HepG2 (cell line): ENCODE results near the gene RPLP2. TPM values are rescaled to one million over a fixed set of nuclear protein-coding genes. Genes with fewer than 3 reads are reported as not detected.

Experiments used
- CBX2 ChIP-seq, 2 experiments: fragments of 200-600 bp in 1 of 2; sonication (generic); formaldehyde crosslinking in 1 of 2; IDR thresholded peaks; 2 replicates each; pipeline versions ENCODE4 v1.7.0 to v1.8.1; 2018 to 2022; ENCODE audit warnings: low read depth in 2 of 2, low read length in 1 of 2, mild to moderate bottlenecking in 1 of 2, missing genetic modification reagents in 1 of 2
- FOXA3 ChIP-seq: IDR thresholded peaks from 2 replicates; pipeline ENCODE4 v1.6.1; 2016; ENCODE audit warnings: missing genetic modification reagents, missing compliant biosample characterization
- HMGXB3 ChIP-seq: sonication (generic); formaldehyde crosslinking; IDR thresholded peaks from 2 replicates; pipeline ENCODE4 v1.4.0; 2020; ENCODE audit warnings: missing genetic modification reagents, borderline replicate concordance
- JUNB ChIP-seq: sonication (generic); formaldehyde crosslinking; IDR thresholded peaks from 2 replicates; pipeline ENCODE4 v1.8.0; 2022; ENCODE audit warnings: missing genetic modification reagents, mild to moderate bottlenecking, borderline replicate concordance
- KDM5A ChIP-seq: fragments of 200-600 bp; sonication (generic); IDR thresholded peaks from 2 replicates; pipeline ENCODE4 v1.7.0; 2018; ENCODE audit warnings: antibody characterized with exemption, mild to moderate bottlenecking, low read length, borderline replicate concordance
- KLF16 ChIP-seq, 2 experiments: sonication (generic) in 1 of 2; formaldehyde crosslinking in 1 of 2; IDR thresholded peaks; 2 replicates each; pipeline versions ENCODE4 v1.6.1 to v1.8.0; 2016 to 2023; ENCODE audit warnings: missing genetic modification reagents in 2 of 2, missing compliant biosample characterization in 1 of 2
- MAFK ChIP-seq, 2 experiments: IDR thresholded peaks in 1 of 2; conservative IDR thresholded peaks in 1 of 2; 2 replicates each; pipeline ENCODE4 v1.6.1; 2011; ENCODE audit warnings: improper control_type of control experiment in 2 of 2, low read length in 2 of 2
- MAX ChIP-seq: IDR thresholded peaks from 2 replicates; pipeline ENCODE4 v1.6.1; 2012; ENCODE audit warnings: inconsistent platforms
- NCOR1 ChIP-seq: fragments of 200-600 bp; sonication (generic); IDR thresholded peaks from 2 replicates; pipeline ENCODE4 v1.7.0; 2017; ENCODE audit warnings: antibody characterized with exemption, low read length, borderline replicate concordance
- NFKBIZ ChIP-seq: IDR thresholded peaks from 2 replicates; pipeline ENCODE4 v1.6.1; 2018; ENCODE audit warnings: missing genetic modification reagents, missing compliant biosample characterization
- PPARG ChIP-seq: conservative IDR thresholded peaks from 2 replicates; pipeline ENCODE4 v1.6.1; 2016; ENCODE audit warnings: missing biosample characterization, missing genetic modification reagents
- REST ChIP-seq, 2 experiments: IDR thresholded peaks; 2 replicates each; pipeline ENCODE4 v1.6.1; 2011 to 2012; ENCODE audit warnings: low read length in 2 of 2, borderline replicate concordance in 1 of 2, low read depth in 1 of 2, mild to moderate bottlenecking in 1 of 2, moderate library complexity in 1 of 2
- SPEN ChIP-seq: sonication (generic); formaldehyde crosslinking; IDR thresholded peaks from 2 replicates; pipeline ENCODE4 v1.5.1; 2020; ENCODE audit warnings: low read depth, mild to moderate bottlenecking, missing genetic modification reagents
- TFDP1 ChIP-seq: IDR thresholded peaks from 2 replicates; pipeline ENCODE4 v1.6.1; 2016; ENCODE audit warnings: missing compliant biosample characterization, missing genetic modification reagents, borderline replicate concordance
- THAP11 ChIP-seq: IDR thresholded peaks from 2 replicates; pipeline ENCODE4 v1.6.1; 2016; ENCODE audit warnings: missing biosample characterization, missing genetic modification reagents
- ZBTB42 ChIP-seq: sonication (generic); formaldehyde crosslinking; IDR thresholded peaks from 2 replicates; pipeline ENCODE4 v1.5.0; 2020; ENCODE audit warnings: mild to moderate bottlenecking, missing genetic modification reagents
- ZNF326 ChIP-seq: sonication (generic); formaldehyde crosslinking; IDR thresholded peaks from 2 replicates; pipeline ENCODE4 v1.4.0; 2020; ENCODE audit warnings: missing genetic modification reagents, borderline replicate concordance
- ZNF543 ChIP-seq: sonication (generic); formaldehyde crosslinking; IDR thresholded peaks from 2 replicates; pipeline ENCODE4 v1.4.0; 2020; ENCODE audit warnings: mild to moderate bottlenecking, missing genetic modification reagents
- polyA plus RNA-seq, 8 experiments: library from polyadenylated mRNA; depleted of rRNA in 3 of 8; stranded (reverse) in 7 of 8; unstranded in 1 of 8; fragments of >200 nt; fragmentation: Illumina TruSeq in 4 of 8; extraction: Trizol in 4 of 8; gene quantifications; 2 replicates each; pipeline versions ENCODE4 v1.2.1 to v1.2.3, GENCODE V29; 2011 to 2016; ENCODE audit warnings: low read depth in 4 of 8, missing spikeins in 1 of 8, mixed read lengths in 1 of 8; ENCODE audit not compliant: insufficient read depth in 1 of 8
- total RNA-seq, 5 experiments: library from RNA; depleted of rRNA; stranded (reverse); fragments of >200 nt; fragmentation: Illumina TruSeq; extraction: Trizol; gene quantifications; 2 replicates each; pipeline ENCODE4 v1.2.3, GENCODE V29; 2016; ENCODE audit warnings: low read depth in 1 of 5

The RPLP2 gene
- total and polyA plus RNA-seq, 2 of the 13 experiments (the other 11 are each of a cell fraction or from before 2014, with no cell fraction given), result 978 to 2,106 TPM

GRCh38 chr11:838441-839279 lies 28.9 kb downstream of the RPLP2 start (continued):
- TF ChIP-seq HMGXB3 (CRISPR knock-in tag), result 0 out of 2 replicates have a peak, but pooled peaks have one; percentile 47
- no peak for TF ChIP-seq MAFK (conservative IDR thresholded peaks at IDR 0.05 in 1 of 2, IDR thresholded peaks at IDR 0.05 in 1 of 2; ENCODE audit: low read length in 2 of 2)
- TF ChIP-seq MAX, result peak; percentile 98
- peak; percentile 75 for TF ChIP-seq FOXA3 (CRISPR knock-in tag)
- no peak for TF ChIP-seq ZBTB42 (CRISPR knock-in tag)
- 0 out of 2 replicates have a peak, but pooled peaks have one; percentile 28 for TF ChIP-seq ZNF326 (CRISPR knock-in tag)
- TF ChIP-seq CBX2 (IDR thresholded peaks at IDR 0.05; ENCODE audit: low read depth, low read length), result no peak
- no peak for TF ChIP-seq CBX2 (CRISPR knock-in tag; IDR thresholded peaks at IDR 0.05; ENCODE audit: low read depth)
- TF ChIP-seq REST (IDR thresholded peaks at IDR 0.05; ENCODE audit: borderline replicate concordance in 1 of 2, low read depth in 1 of 2, low read length in 2 of 2), result 0 out of 4 replicates have a peak, but pooled peaks of 1 of the 2 experiments have one; percentile 16
- no peak for TF ChIP-seq KDM5A
- peak; percentile 50; the same call in 1 of the 2 replicates for TF ChIP-seq PPARG (CRISPR knock-in tag)
- peak; percentile 74; the same call in 1 of the 2 replicates for TF ChIP-seq SPEN (CRISPR knock-in tag)
- peak; percentile 91 for TF ChIP-seq TFDP1 (CRISPR knock-in tag)
- peak; percentile 91 for TF ChIP-seq ZNF543
- no peak for TF ChIP-seq JUNB (CRISPR knock-in tag)
- TF ChIP-seq KLF16 (CRISPR knock-in tag; IDR thresholded peaks at IDR 0.05), result peak; percentile 22 to 82; a peak in 2 of 4 replicates
- TF ChIP-seq NCOR1, result no peak; the same call in 1 of the 2 replicates
- no peak for TF ChIP-seq NFKBIZ (CRISPR knock-in tag)
- peak; percentile 76 for TF ChIP-seq THAP11 (CRISPR knock-in tag)
